C4-2B (cell line): Measurements from ENCODE around the gene MAST4.

Source experiments
- H3K27ac ChIP-seq: fragments of 450-650 bp; 2 replicates; pipeline ENCODE4 v1.5.1; 2017
- ZFX ChIP-seq: fragments of 450-650 bp; IDR thresholded peaks from 2 replicates; pipeline ENCODE4 v1.6.1; 2017
- TF ChIP-seq, protein P1 (sequence below): fragments of 450-650 bp; conservative IDR thresholded peaks from 2 replicates; pipeline ENCODE4 v1.5.1; 2017; ENCODE audit warnings: mild to moderate bottlenecking

The MAST4 gene

DNA sequence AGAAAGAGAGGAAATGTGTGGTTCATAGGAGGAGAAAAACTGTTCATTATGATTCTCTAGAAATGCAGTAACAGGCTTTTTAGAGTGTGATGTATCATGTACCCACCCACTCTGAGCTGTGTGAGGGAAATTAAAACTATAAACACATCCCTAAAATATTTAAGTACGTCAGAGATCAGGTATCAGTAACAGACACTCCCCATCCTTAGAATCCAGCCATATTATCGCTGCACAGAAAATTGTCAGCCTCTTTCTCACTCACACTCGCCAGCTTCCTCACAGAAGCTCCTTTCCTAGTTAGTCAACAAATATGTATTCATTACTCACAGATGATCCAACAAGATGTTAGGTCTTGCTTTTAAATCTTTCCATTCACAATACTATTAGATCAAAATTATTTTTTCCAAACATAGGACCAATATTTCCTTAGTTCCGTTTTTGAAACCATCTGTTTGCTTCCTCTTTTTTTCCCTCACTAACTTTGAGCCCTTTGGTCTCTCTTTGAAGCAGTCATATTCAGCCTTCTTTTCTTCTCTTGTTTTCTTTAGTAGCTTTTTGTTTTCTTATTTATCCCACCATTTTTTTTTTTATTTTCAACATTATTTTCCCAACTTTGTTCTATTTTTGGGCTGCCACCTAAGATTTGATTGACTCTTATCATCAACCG lies 13.6 kb upstream of the MAST4 start:
- TF ChIP-seq, protein P1, sequence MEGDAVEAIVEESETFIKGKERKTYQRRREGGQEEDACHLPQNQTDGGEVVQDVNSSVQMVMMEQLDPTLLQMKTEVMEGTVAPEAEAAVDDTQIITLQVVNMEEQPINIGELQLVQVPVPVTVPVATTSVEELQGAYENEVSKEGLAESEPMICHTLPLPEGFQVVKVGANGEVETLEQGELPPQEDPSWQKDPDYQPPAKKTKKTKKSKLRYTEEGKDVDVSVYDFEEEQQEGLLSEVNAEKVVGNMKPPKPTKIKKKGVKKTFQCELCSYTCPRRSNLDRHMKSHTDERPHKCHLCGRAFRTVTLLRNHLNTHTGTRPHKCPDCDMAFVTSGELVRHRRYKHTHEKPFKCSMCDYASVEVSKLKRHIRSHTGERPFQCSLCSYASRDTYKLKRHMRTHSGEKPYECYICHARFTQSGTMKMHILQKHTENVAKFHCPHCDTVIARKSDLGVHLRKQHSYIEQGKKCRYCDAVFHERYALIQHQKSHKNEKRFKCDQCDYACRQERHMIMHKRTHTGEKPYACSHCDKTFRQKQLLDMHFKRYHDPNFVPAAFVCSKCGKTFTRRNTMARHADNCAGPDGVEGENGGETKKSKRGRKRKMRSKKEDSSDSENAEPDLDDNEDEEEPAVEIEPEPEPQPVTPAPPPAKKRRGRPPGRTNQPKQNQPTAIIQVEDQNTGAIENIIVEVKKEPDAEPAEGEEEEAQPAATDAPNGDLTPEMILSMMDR, result no peak
- no peak for TF ChIP-seq ZFX

DNA sequence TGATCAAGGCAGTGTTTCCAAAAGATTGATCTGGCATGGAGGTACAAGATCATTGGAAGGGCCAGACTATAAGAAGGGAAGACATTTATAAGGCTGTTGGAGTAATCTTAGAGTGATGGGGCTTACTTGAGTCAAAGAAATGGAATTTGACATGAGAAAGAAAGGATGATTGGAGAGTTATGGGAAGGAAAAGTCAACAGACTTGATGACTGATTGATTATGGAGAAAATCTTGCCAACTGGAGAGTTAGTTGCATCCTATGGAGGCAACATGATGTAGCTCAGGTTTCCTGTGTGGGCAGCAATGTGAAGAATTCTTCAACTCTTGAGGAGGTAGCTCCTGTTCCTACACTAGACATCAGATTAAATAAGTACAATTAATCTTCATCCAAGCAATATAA lies 10.9 kb upstream of the MAST4 start:
- TF ChIP-seq ZFX, result no peak
- TF ChIP-seq, protein P1, result no peak

More for the DNA sequence above, 13.6 kb upstream of the MAST4 start:
- no peak overlapping the region for H3K27ac ChIP-seq

DNA sequence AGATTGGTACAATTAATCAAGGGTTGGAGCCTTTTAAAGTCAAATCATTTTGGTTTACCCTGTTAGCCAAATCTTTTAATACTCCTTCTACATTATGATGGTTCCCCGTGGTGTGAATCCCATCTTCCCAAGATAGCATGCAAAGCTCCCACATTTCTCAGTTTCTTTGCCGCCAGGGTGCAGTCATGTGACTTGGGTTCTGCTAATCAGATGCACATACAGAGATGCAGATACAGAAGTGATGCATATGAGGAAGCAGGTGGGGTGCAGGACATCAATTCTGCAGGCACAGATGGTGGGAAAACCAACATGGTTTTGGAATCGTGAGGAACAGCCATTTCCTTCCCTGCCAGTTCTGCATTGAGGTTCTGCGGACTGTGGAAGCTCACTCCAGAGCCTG lies 8.4 kb upstream of the MAST4 start:
- no peak overlapping the region for H3K27ac ChIP-seq
- TF ChIP-seq, protein P1, result 0 out of 2 replicates have a peak, but pooled peaks have one; percentile 10
- TF ChIP-seq ZFX, result no peak

More for the DNA sequence above, 10.9 kb upstream of the MAST4 start:
- H3K27ac ChIP-seq, result no peak overlapping the region

DNA sequence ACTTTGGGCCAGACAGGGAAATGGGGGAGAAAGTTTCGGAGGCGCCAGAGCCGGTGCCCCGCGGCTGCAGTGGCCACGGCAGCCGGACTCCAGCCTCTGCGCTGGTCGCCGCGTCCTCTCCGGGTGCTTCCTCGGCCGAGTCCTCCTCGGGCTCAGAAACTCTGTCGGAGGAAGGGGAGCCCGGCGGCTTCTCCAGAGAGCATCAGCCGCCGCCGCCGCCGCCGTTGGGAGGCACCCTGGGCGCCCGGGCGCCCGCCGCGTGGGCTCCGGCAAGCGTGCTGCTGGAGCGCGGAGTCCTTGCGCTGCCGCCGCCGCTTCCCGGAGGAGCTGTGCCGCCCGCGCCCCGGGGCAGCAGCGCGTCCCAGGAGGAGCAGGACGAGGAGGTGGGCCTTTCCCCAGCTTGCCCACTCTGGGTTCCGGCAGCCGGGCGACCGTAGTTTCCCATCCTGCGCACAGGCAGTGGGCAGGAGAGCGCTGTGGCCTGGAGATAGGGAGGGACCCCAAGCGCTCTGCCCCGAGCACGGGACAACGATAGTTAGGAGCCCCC lies 516 bp downstream of the MAST4 start:
- H3K27ac ChIP-seq, result peak overlapping the region; percentile 25; the same call in 1 of the 2 replicates
- TF ChIP-seq ZFX, result no peak
- TF ChIP-seq, protein P1, result no peak

DNA sequence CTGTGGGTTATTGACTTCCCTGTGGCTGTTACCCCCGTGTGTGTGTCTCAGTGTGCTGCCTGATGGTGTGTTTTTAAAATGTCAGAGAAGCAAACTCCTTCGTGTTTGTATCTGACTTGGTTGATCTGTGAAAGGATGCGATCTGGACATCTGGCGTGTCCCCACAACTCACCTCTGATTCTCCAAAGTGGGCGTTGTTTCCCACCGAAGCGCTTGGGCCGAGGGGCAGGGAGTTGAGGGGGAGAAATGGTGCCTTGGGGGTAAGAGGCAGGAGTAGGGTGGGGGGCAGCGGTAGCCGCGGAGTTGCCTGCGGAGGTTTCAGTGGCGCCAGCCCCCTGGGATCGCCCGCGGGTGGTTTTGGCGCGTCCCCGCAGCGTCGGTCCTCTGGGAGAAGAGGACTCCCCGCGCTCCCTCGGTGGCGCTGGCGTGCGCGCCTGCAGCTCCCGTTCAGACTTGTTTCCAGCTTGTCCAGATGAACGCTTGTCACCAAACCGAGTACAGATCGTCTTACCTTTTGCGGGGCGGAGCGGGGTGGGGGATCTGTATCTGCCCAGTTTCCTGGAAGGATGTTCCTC lies 1.1 kb downstream of the MAST4 start:
- H3K27ac ChIP-seq, result no peak overlapping the region; the same call in 1 of the 2 replicates

DNA sequence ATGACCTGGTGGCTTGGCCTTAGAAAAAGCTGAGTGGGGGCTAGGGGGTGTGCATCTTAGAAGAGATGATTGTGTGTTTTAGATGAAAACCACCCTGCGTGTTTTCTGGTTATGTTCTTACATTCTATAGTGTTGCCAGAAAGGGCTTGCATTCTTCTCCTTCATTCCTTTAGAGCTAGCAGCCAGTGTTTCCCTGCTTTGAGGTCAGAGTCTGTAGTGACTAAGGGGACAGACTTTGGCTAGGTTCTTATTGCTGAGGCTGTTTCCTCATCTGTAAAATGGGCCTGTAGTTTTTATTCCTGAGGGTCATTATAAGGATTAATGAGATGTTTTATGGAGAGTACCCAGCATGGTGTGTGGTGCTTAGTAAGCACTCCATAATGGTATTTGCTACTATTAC lies 6.4 kb downstream of the MAST4 start:
- H3K27ac ChIP-seq, result no peak overlapping the region
- TF ChIP-seq ZFX, result no peak
- TF ChIP-seq, protein P1, result no peak

More for the DNA sequence above, 1.1 kb downstream of the MAST4 start:
- no peak for TF ChIP-seq ZFX
- TF ChIP-seq, protein P1, result peak; percentile 28

DNA sequence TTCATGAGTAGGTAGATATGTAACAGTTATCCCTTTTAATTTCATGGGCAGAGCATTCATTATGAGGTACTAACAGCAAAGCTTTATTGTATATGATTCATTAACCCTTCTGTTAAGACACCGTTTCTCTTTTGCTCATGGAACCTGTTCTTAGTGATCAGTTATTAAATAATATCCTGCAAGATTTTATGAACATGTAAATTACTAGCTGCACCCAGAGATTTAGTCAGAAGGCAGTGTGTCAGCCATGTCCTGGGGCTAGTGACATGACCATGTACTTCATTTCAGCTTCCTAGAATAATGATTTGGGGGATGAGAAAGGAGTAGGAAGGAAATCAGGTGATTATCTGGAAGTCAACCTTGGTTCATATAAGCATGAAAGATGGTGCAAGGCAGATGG lies 7.0 kb downstream of the MAST4 start:
- no peak overlapping the region for H3K27ac ChIP-seq
- TF ChIP-seq ZFX, result no peak
- TF ChIP-seq, protein P1, result no peak
